Measurements from ENCODE around the gene SLC24A4.

Gene SLC24A4

DNA sequence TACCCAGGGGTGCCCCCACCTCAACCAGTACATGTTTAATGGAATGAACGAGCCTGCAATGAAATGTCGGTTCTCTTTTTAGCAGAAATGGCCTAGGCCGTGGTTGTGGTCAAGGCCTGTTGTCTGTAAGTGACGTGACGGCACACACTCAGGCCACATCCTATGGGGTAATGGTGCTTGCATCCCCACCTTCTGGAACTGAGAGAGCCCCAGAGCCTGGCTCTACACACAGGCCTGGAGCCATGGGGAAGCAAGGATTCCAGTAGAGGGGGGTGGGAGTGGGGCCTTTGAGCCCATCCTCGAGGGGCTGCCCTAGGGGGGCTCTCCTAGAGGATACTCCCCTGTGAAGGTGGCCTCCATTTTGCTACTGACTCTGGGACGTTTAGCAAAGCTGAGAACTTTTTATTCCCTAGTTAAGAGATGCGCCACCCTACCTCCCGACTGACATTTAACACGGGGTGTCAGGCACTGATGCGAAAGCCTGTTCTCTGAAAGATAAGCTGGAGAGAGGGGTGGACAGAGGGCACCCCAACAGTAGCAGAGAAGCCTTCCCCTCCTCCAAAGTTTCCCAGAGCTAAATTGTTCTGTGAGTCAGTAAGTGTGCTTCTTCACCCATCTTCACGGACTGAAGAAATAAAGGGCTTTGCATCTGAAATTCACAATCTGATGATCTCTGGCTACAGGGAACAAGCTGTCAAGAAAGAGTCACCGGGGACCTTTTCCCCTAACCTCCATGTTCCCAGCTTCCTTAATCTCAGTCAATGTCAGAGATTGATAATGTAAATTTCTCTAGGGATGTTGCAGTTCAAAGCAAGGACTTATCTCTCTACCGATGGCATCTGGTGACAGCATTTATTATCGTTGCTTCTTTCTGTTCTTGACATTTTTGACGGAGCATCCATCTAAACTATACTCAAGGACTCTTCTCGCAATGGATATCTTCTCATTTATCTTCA is 197.4 kb downstream of the SLC24A4 start:
- no peak for DNase-seq (ENCODE audit: low spot score)

DNA sequence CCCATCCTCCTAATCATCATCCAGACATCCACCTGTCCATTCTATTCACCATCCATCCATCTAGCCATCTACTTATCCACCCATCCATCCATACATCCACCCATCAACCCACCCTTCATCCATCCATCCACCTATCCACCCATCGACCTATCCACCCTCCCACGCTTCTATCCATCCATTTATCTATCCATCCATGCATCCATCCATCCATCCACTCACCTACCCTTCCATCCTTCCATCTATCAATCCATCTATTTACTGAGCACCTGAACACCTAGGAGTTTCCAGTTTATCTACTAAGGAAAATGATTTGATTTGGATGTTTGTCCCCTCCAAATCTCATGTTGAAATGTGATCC is 198.1 kb downstream of the SLC24A4 start:
- DNase-seq (ENCODE audit: low spot score) = no peak

DNA sequence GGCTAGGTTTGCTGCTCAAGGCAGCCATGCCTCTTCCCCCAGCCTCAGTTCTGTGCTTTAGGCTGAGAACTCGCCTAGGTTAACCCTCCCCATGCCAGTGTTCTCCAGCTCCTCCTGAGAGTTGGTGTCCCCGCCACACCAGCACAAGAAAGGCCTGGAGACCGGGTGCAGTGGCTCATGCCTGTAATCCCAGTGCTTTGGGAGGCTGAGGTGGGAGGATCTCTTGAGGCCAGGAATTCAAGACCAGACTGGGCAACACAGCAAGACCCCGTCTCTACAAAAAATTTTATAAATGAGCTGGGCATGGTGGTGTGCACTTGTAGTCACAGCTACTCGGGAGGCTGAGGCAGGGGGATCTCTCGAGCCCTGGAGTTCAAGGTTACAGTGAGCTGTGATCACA is 200.8 kb downstream of the SLC24A4 start:
- DNase-seq (ENCODE audit: low spot score) = no peak

DNA sequence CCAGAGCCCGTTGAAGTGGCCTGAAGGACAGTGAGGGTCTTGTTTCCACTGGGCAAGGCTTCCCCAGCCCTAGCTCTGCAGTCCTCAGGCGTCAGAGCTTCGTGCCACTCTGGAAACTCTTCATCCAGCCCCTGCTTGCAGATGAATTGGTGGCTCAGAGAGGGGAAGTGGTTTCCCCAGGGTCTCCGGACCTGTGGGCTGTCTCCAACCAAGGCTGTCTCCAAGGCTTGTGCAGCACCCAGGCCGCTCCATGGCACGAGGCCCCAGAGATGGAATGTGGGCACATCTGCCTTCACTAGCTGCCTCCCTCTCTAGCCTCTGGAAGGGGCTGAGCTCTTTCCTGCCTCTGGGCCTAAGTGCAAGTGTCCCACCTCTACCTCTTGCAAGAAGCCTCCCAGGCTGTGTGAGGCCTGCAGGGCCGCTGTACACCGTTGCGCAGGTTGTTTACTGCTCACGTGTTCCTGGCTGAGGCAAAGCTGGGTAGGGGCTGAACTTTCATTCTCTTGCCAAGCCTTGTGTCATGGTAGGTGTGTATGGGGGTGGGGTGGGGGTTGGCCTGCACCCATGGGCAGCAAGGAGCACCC is 201.7 kb downstream of the SLC24A4 start:
- no peak for DNase-seq (ENCODE audit: low spot score)

DNA sequence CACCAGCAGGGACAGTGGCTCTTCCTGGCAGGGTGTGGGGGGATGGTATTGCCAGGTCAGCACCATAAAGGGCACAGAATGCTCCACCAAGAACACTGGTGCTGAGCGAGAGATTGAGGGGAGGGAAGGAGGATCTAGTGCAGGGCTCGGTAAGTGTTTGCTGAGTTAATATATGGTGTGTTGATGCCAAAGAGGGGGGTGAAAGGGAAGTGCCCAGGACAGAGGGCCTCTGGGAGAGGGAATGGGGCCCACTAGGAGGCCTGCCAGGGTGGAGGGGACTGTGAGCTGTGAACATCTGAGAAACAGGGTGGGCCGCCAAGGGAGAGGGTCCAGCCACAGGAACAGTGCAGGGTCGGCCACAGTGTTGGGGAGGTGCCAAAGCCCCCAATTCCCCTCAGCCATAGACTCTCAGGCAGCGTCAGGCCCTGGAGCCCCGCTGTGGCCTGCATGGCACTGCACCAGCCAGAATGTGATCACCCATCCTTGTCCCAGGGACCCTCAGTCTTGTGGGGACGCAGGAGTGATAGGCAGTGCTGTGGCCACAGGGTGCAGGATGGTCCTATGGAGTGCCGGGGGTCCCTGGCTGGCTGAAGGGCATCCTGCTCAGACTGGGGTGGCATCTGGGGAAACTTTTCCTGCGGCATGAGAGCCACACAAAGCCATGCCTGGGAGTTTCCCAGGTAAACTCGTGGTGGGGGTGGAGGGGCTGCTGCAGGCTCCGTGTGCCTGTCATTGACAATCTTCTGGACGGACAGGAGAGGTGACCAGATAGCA is 202.5 kb downstream of the SLC24A4 start:
- DNase-seq (ENCODE audit: low spot score) = no peak

DNA sequence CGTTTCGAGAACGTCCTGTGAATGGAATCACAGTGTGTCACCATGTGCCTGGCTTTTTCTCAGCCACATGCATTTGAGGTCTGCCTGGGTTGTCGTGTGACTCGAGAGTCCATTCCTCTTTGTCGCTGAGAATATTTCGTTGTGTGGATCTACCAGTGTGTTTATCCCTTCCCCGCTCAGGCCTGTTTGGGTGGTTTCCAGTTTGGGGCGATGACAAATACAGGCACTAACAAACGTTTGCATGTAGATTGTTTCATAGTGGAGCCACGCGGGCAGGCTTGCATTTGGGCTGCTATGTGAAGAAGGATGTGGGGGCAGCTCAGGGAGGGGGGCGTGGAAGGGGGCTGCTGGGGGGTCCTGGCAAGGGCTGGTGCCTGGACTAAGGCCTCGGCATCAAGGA is 204.8 kb downstream of the SLC24A4 start:
- no peak for DNase-seq (ENCODE audit: low spot score)

DNA sequence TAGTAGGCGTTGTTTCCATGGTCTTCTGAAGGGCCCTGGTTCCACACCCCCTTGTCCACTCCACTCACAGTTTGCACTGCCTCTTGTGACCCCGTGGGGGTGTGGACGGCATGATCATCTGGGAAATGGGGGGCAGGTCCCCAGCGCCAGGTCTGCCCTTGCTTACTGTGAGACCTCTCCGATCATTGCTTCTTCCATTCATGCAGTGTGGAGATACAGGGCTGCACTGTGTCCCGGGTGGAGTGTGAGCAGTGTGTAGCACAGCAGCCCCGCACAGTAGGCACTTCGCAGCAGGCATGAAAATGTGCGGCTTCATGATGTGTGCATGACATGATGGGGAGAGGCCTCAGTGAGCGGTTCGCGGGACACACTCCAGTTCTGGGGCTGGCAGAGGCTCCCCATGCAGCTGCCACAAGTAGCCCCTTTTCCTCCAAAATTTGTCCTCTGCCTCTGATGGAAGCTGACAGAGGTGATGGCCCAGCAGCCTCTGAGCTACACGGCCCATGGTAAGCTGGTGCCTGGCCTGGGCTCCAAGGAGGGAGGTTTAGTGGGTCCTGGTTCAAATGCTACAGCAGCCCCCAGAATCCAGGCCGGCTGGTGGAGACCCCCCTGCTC is 205.6 kb downstream of the SLC24A4 start:
- DNase-seq (ENCODE audit: low spot score) = no peak

DNA sequence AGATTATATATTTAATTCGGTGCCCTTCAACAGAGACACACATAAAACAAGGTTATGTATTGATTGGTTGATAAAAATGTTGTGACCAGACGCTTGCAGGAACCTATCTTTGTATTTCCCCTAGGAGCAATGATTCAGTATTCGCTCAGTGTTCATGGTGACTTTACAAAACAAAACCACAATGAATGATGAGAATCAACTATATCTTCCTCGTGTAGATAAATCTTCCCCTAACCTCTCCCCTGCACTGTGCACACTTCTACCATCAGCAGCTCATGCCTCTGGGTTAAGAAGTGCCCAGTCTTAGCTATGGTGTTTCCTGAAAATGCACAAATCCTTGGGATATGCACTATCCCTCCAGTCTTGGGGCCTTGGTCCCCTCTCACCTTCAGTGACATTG is 206.9 kb downstream of the SLC24A4 start:
- no peak for DNase-seq (ENCODE audit: low spot score)

DNA sequence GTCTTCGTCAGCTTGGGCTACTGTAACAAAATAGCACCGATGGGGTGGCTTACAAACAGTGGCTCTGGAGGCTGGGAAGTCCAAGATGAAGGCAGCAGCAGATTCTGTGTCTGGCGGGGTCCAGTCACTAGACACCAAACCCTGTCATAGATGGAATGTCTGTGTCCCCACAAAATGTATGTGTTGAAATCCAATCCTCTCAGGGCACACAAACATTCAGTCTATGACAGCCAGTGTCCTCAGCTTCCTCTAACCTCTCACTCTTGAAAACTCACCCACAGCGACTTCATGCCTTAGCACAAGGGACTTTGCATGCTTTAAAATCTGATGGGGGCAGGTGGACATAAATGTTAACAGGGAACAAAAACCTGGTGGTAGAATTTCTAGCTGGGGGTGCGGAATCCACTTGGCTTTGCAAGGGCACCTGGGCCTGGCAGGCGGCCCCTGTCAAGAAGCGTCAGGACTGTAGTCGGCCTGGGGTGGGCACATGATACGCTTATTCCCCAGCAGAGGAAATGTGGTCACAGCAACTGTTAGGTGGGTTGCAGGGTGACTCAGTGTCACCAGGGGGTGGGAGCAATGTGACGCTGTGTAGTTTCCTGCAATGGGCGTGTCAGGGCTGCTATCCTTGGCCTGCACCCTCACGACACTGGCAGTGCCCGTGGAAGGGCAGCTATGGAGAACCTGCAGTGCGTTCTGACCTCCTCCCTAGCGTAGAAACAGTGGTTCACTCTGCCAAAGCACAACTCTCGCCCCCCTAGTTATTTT is 208.3 kb downstream of the SLC24A4 start:
- no peak for DNase-seq (ENCODE audit: low spot score)

DNA sequence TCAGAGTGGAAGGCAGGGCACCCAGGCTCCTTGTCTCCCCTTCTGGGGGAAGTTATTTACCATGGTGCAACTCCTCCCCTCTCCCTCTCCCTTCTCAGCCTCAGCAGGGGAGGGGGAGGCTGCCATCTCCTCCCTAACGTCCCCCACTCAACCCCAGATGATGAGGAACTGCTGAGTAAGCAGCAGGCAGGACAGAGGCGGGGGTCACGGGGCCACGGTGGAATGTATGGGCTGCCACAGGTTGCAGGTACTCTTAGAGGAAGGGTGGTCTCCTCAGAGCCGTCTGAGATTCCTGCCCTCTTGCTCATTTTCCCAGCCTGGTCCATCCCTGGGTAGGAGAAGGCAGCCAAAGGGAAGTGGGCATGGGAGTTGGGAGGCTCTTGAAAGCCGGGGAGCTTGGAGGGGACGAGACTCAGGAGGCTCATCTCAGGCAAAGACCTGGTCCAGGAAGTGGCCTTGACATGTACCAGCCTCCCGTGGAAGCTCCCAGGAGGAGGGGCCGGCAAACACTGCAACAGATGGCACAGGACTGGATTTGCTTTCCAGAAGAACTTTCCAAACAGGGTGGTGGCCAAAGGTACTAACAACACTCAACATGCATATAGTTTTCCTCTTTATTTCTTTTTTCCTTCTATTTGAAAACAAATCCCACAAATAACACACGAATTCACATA is 209.7 kb downstream of the SLC24A4 start:
- DNase-seq (ENCODE audit: low spot score) = no peak

DNA sequence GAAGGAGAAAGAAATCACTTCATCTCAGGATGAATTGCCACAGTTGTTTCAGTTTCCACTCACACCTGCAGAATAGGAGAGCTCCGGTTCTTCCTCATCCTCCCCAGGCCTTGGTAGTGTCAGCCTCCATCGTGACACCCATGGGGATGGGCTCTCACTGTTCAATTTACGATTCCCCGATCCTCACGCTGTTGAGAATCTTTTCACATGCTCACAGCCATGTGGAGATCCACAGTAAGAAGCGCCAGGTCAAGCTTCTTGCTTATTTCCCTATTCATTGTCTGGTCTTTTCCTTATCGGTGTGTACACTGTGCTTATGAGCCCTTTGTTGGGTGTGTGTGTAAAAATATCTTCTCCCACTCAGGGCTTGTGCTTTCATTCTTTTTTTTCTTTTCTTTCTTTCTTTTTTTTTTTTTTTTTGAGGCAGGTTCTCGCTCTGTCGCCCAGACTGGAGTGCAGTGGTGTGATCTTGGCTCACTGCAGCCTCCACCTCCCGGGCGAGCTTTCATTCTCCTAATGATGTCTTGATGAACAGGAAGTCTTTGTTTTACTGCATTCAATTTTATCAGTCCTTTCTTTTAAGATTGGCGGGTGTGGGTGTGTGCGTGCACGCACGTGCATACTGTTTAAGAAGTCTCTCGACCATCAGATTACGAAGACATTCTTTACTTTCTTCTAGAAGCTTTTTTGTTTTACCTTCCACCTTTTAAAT is 212.1 kb downstream of the SLC24A4 start:
- no peak for DNase-seq (ENCODE audit: low spot score)

DNA sequence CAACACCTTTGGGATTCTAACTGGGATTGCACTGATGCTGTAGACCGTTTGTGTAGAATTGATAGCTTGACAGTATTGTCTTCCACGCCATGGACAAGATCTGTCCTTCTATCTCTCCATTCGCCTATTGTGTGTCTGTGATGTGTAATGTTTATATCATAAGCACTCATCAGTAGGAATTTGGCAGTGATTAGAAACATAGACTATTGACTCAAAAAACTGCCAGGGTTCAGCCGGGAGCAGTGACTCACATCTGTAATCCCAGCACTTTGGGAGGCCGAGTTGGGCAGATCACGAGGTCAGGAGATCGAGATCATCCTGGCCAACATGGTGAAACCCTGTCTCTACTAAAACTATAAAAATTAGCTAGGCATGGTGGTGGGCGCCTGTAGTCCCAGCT is 213.3 kb downstream of the SLC24A4 start:
- DNase-seq (ENCODE audit: low spot score) = peak; percentile 74

DNA sequence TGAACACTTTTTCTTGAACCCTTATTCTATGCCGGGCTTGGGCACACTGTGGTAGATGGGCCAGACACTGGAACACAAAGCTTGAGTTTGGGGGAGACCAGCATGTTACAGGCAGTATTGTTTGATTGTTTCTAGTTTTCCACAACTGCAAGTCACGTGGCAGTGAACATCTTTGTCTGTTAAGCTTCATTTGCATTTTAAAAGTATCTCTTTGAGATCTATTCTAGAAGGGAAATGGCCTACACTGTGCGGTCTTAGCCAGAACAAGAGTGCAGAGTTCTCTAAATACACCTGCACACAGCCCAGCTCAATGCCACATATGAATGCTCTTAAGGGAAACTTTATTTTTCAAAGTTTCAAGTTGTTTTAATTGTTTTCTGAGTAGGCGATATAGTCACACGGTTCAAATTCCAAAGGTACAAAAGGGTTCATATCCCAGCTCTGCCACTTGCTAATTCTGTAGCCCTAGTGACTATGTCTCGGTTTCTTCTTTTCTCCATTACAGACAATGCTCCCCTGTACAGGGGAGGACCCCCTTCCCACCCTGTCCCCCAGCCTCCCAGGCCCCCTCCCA is 215.5 kb downstream of the SLC24A4 start:
- DNase-seq (ENCODE audit: low spot score) = no peak

DNA sequence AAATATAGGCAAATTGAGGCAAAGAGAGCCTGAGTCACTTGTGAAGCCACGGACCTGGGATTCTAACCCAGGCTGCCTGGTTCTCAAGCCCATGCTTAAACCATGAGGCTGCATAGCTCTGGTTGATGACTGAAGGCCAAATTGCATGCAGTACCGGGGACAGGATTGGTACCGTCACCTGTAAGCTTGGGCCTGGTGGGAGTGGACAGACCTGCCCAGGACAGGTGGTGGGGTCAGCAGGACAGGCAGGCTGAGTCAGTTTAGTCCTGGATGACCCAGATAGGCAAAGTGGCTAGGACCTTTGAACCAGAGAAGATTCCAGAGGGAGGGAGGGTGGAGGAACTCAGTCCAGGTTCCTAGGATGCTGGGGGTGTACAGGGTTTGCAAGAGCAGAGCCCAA is 216.5 kb downstream of the SLC24A4 start:
- DNase-seq (ENCODE audit: low spot score) = no peak

DNA sequence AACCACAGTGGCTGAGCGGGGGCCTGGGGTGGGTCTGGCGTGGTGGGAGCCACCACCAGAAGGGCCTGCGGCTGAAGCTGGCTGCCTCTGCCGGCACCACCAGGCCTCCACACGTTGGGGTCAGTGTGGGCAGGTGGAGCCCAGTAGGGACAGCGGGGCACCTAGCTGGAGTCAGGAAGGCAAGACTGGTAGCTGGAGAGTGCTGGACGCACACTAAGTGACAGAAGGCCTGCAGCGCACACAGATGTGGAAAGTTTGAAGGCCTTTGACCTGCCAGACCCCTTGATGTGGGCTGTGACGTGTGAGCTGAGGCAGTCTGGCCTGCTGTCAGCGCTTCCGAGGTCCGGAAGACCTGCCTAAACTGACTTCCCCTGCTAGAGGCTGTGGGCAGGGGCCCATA is 216.9 kb downstream of the SLC24A4 start:
- no peak for DNase-seq (ENCODE audit: low spot score)

DNA sequence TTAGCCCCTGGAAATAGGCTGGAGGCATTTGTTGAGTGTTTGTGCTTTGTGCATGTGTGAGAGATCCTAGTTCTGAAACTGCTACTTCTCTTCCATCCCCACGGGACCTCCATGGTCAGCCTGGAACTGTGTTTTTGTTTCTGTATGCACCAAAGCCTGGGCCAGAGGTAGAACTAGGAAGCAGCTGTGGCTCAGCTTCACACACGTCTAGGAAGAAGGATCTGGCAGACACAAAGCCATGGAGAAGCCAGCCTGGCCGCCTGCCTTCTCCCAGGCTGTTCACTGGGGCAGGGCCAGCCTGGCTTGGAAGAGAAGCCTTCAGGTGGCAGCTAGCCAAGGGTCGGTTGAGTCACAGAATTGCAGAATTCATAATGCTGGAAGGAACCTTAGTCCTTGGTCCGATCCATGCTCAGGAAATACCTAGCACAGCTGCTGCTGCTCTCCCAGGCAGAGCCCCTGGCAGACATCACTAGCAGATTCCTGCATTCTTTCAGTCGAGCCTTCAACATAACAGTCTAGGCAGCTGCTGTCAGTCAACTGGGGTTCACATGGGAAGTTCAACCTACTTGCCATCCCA is 217.6 kb downstream of the SLC24A4 start:
- DNase-seq (ENCODE audit: low spot score) = peak; percentile 90

DNA sequence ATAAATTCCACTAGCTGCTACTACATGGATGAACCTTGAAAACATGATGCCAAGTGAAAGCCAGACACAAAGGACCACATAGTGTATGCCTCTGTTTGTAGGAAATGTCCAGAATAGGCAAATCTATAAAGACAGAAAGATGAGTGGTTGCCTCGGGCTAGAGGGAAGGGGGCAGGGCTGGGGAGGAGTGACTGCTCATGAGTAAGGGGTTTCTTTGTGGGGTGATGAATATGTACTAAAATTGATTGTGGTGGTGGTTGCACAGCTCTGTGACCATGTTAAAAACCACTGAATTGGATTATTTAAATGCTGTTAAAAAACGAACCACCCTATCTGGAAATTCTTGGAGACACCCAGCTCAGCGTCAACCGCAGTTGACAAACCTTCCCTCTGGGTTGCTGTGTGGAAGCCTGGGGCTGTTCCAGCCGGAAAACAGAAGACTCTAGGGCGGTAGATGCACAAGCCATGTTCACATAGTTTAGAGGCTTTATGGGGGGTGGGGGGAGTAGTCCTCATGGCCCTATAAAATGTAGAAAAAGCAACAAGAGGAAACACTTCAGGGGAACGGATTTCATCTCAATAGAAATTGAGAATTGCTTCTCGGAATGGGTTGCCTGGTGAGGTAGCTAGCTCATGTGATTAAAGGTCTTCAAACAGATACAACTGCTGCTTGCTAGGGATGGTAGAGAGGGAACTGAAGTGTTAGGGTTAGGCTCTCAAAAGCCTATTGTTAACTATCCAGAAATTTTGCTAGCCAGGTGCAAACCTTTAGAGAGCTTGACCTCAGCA is 220.0 kb downstream of the SLC24A4 start:
- DNase-seq (ENCODE audit: low spot score) = no peak

DNA sequence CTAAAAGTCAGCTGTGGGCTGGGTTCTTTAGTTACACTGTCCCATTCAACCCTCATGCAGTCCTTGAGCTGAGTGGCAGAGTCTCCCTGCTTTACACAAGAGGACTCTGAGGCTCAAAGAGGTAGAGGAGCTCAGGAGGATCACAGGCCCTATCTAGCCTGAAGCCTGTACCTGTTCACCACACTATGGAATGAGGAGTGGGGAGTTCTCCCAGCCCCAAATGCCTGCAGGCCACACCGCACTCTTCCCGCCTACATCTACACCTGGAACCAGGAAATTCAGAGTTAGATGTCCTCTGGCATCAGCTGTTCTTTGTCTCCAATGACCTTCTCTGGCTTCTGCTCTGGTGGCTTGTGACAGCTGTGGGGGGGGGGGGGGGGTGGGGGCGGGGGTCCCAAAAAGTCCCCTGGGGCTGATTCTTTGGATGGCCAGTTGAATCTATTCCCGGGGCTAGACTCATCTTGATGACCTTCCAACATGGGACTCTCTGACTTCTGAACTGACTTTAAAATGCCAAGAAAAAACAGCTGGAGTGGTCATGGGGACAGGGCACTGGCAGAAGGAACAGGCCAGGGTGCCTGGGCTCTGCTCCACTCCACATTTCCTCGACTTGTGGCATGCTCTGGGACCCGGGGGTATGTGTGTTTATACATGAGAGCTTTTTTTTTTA is 221.2 kb downstream of the SLC24A4 start:
- DNase-seq (ENCODE audit: low spot score) = no peak

Measured in hepatic stellate cell (primary cell).